ENCODE results near the gene PET100.

Gene PET100

GRCh38 chr19:7619671-7620441, 9.7 kb upstream of the PET100 start:
- Histone ChIP-seq H3F3A (ENCODE audit: control insufficient read depth, insufficient read depth) (no peaks in the 10 kb centered on the region), H3K4me3 (ENCODE audit: low read length) (no peak overlapping the region), H3K79me2 (ENCODE audit: control insufficient read depth, low read length) (no peaks in the 10 kb centered on the region), H3K4me2 (ENCODE audit: low read length) (no peak overlapping the region), H3K4me1 (ENCODE audit: control insufficient read depth, low read length) (no peaks in the 10 kb centered on the region), H3K9me2 (replicated peaks; ENCODE audit: control insufficient read depth, low read length) (no peaks in the 10 kb centered on the region), H3K27me3 (ENCODE audit: control insufficient read depth, low read length) (no peaks in the 10 kb centered on the region), H3K9me3 (ENCODE audit: control insufficient read depth, insufficient read depth, low read length) (no peaks in the 10 kb centered on the region), H3K36me3 (ENCODE audit: control insufficient read depth, low read length) (peaks cover 32% of the 10 kb centered on the region), H4K20me1 (ENCODE audit: control insufficient read depth, insufficient read depth, low read depth, low read length) (no peaks in the 10 kb centered on the region), H3K27ac (ENCODE audit: low read depth, low read length) (no peak overlapping the region)
- TF ChIP-seq EZH2phosphoT487 (IDR thresholded peaks at IDR 0.05; ENCODE audit: borderline replicate concordance, low read length) (no peak), CTCF (IDR thresholded peaks at IDR 0.05; ENCODE audit: low read depth, low read length, poor library complexity, severe bottlenecking) (no peak)

- Histone ChIP-seq H3F3A (ENCODE audit: control insufficient read depth, insufficient read depth) (no peaks in the 10 kb centered on the region), H3K27me3 (ENCODE audit: control insufficient read depth, low read length) (no peaks in the 10 kb centered on the region), H3K79me2 (ENCODE audit: control insufficient read depth, low read length) (no peaks in the 10 kb centered on the region), H4K20me1 (ENCODE audit: control insufficient read depth, insufficient read depth, low read depth, low read length) (no peaks in the 10 kb centered on the region), H3K9me2 (replicated peaks; ENCODE audit: control insufficient read depth, low read length) (no peaks in the 10 kb centered on the region), H3K4me2 (ENCODE audit: low read length) (no peak overlapping the region), H3K36me3 (ENCODE audit: control insufficient read depth, low read length) (peaks cover 36% of the 10 kb centered on the region), H3K4me3 (ENCODE audit: low read length) (no peak overlapping the region), H3K9me3 (ENCODE audit: control insufficient read depth, insufficient read depth, low read length) (no peaks in the 10 kb centered on the region), H3K4me1 (ENCODE audit: control insufficient read depth, low read length) (no peaks in the 10 kb centered on the region), H3K27ac (ENCODE audit: low read depth, low read length) (no peak overlapping the region)
- no peak for TF ChIP-seq CTCF (IDR thresholded peaks at IDR 0.05; ENCODE audit: low read depth, low read length, poor library complexity, severe bottlenecking)
- no peak for TF ChIP-seq EZH2phosphoT487 (IDR thresholded peaks at IDR 0.05; ENCODE audit: borderline replicate concordance, low read length)
These were observed 8.9 kb upstream of the PET100 start for GRCh38 chr19:7620442-7621412.

GRCh38 chr19:7622933-7623685, 6.5 kb upstream of the PET100 start:
- H3K36me3 ChIP-seq (ENCODE audit: control insufficient read depth, low read length): peaks cover 56% of the 10 kb centered on the region

More at GRCh38 chr19:7622933-7623685, 6.5 kb upstream of the PET100 start:
- Histone ChIP-seq H3K9me2 (replicated peaks; ENCODE audit: control insufficient read depth, low read length) (no peaks in the 10 kb centered on the region), H3K4me3 (ENCODE audit: low read length) (no peak overlapping the region), H3K9me3 (ENCODE audit: control insufficient read depth, insufficient read depth, low read length) (no peaks in the 10 kb centered on the region), H3F3A (ENCODE audit: control insufficient read depth, insufficient read depth) (no peaks in the 10 kb centered on the region), H4K20me1 (ENCODE audit: control insufficient read depth, insufficient read depth, low read depth, low read length) (no peaks in the 10 kb centered on the region), H3K4me1 (ENCODE audit: control insufficient read depth, low read length) (peaks cover 5% of the 10 kb centered on the region), H3K4me2 (ENCODE audit: low read length) (no peak overlapping the region), H3K27me3 (ENCODE audit: control insufficient read depth, low read length) (no peaks in the 10 kb centered on the region), H3K79me2 (ENCODE audit: control insufficient read depth, low read length) (peaks cover 22% of the 10 kb centered on the region), H3K27ac (ENCODE audit: low read depth, low read length) (no peak overlapping the region)
- no peak for TF ChIP-seq EZH2phosphoT487 (IDR thresholded peaks at IDR 0.05; ENCODE audit: borderline replicate concordance, low read length)
